Type B pancreatic cell (in vitro differentiated cells): ENCODE results near the gene ETV6. TPM values are rescaled to one million over a fixed set of nuclear protein-coding genes. Genes with fewer than 3 reads are reported as not detected.
A peak's percentile ranks its signal among the peaks of the same experiment; 100 is the strongest.

ENCODE experiments used
- DNase-seq: peaks from one replicate; pipeline ENCODE4 v3.0.0; 2021; ENCODE audit warnings: mixed read lengths; ENCODE audit not compliant: unreplicated experiment; ENCODE audit errors: extremely low spot score
- H3K27ac Mint-ChIP-seq: 2 replicates; pipeline ENCODE4 v1.8.0; 2021; ENCODE audit warnings: mild to moderate bottlenecking, mixed read lengths
- H3K27me3 Mint-ChIP-seq: 2 replicates; pipeline ENCODE4 v1.8.0; 2021; ENCODE audit warnings: mixed read lengths
- H3K36me3 Mint-ChIP-seq: 2 replicates; pipeline ENCODE4 v1.8.0; 2021; ENCODE audit warnings: mixed read lengths
- H3K4me1 Mint-ChIP-seq: one replicate; pipeline ENCODE4 v1.8.0; 2021; ENCODE audit warnings: mixed read lengths; ENCODE audit not compliant: unreplicated experiment
- H3K4me3 Mint-ChIP-seq: 2 replicates; pipeline ENCODE4 v1.8.0; 2021; ENCODE audit warnings: mild to moderate bottlenecking, mixed read lengths
- H3K9me3 Mint-ChIP-seq: 2 replicates; pipeline ENCODE4 v1.8.0; 2021; ENCODE audit warnings: mixed read lengths
- total RNA-seq: library from RNA; stranded (reverse); gene quantifications from 2 replicates; pipeline ENCODE4 v1.2.1, GENCODE V29; 2021; ENCODE audit warnings: low replicate concordance
- TF ChIP-seq, protein P1 (sequence below): fragments of 200-600 bp; sonication (generic); conservative IDR thresholded peaks from 2 replicates; pipeline ENCODE4 v1.5.0; 2021; ENCODE audit warnings: antibody characterized with exemption, mild to moderate bottlenecking

Gene ETV6
- total RNA-seq, 1 donor from 2014 or later: 26.5 TPM

- Mint-ChIP-seq H3K9me3 (no peaks in the 10 kb centered on the region), H3K4me3 (peak overlapping the region; percentile 4), H3K36me3 (peaks cover 31% of the 10 kb centered on the region), H3K27me3 (no peaks in the 10 kb centered on the region), H3K4me1 (peaks cover 28% of the 10 kb centered on the region), H3K27ac (peak overlapping the region; percentile 9)
- DNase-seq: no peak
- TF ChIP-seq, protein P1, sequence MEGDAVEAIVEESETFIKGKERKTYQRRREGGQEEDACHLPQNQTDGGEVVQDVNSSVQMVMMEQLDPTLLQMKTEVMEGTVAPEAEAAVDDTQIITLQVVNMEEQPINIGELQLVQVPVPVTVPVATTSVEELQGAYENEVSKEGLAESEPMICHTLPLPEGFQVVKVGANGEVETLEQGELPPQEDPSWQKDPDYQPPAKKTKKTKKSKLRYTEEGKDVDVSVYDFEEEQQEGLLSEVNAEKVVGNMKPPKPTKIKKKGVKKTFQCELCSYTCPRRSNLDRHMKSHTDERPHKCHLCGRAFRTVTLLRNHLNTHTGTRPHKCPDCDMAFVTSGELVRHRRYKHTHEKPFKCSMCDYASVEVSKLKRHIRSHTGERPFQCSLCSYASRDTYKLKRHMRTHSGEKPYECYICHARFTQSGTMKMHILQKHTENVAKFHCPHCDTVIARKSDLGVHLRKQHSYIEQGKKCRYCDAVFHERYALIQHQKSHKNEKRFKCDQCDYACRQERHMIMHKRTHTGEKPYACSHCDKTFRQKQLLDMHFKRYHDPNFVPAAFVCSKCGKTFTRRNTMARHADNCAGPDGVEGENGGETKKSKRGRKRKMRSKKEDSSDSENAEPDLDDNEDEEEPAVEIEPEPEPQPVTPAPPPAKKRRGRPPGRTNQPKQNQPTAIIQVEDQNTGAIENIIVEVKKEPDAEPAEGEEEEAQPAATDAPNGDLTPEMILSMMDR: no peak
These were observed 229.8 kb downstream of the ETV6 start for GRCh38 chr12:11879306-11879705.

DNA sequence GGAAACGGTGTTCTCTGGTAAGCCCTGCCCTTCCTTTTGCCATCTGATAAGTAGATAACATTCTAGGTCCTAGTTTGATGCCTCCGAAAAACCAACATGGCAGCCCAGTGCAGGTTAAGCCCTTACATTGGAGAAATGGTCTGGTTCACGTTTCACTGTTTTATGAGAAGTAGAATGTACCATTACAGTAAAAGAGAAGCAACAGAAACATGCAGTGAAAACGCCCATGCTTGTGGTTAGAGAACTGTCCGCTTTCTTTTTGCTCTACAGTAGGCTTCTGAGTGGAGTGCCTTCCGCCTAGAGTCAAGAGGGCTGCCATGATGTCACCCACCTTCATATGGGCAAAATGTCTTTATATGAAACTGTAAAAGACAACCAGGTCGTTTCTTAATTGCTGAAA, 230.9 kb downstream of the ETV6 start:
- Mint-ChIP-seq H3K36me3 (peaks cover 40% of the 10 kb centered on the region), H3K4me1 (peaks cover 28% of the 10 kb centered on the region), H3K27ac (peak overlapping the region; percentile 51), H3K4me3 (no peak overlapping the region), H3K27me3 (no peaks in the 10 kb centered on the region), H3K9me3 (no peaks in the 10 kb centered on the region)
- TF ChIP-seq, protein P1: no peak
- DNase-seq: no peak

GRCh38 chr12:11881835-11882234, 232.4 kb downstream of the ETV6 start:
- Mint-ChIP-seq H3K4me1 (peaks cover 23% of the 10 kb centered on the region), H3K4me3 (no peak overlapping the region), H3K9me3 (peaks cover 5% of the 10 kb centered on the region), H3K36me3 (peaks cover 55% of the 10 kb centered on the region), H3K27ac (peak overlapping the region; percentile 20), H3K27me3 (no peaks in the 10 kb centered on the region)
- TF ChIP-seq, protein P1: no peak
- no peak for DNase-seq

- H3K27ac Mint-ChIP-seq: peak overlapping the region; percentile 76
- peaks cover 61% of the 10 kb centered on the region for H3K36me3 Mint-ChIP-seq
- no peaks in the 10 kb centered on the region for H3K27me3 Mint-ChIP-seq
- TF ChIP-seq, protein P1: no peak
- no peak for DNase-seq
- peaks cover 5% of the 10 kb centered on the region for H3K9me3 Mint-ChIP-seq
- peaks cover 22% of the 10 kb centered on the region for H3K4me1 Mint-ChIP-seq
- no peak overlapping the region for H3K4me3 Mint-ChIP-seq
These were observed 233.0 kb downstream of the ETV6 start for GRCh38 chr12:11882301-11883019.

DNA sequence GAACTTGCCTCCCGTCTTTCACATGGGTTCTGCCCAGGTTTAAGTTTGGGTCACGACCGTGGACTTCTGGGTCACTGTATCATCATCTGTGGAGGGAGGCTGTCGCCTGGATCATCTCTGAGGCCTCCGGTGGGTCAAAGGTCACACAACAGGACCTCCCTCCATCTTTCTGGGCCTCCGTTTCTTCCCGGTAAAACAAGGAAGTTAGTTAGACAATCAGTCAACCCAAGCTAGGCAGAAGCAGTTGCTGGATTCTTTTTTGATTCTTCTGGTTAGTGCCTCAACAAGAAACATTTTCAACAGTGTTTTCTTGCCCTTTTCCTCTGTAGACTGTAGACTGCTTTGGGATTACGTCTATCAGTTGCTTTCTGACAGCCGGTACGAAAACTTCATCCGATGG, 234.6 kb downstream of the ETV6 start:
- Mint-ChIP-seq H3K27me3 (no peaks in the 10 kb centered on the region), H3K4me3 (no peak overlapping the region), H3K27ac (peak overlapping the region; percentile 99), H3K4me1 (peaks cover 10% of the 10 kb centered on the region), H3K36me3 (peaks cover 67% of the 10 kb centered on the region), H3K9me3 (peaks cover 5% of the 10 kb centered on the region)
- TF ChIP-seq, protein P1: no peak
- DNase-seq: no peak
